Spinal cord (tissue), 10 donors: ENCODE measurements around the gene SCN4A. TPM values are rescaled to one million over a fixed set of nuclear protein-coding genes. Genes with fewer than 3 reads are reported as not detected.

Experiments
- DNase-seq, 6 donors: peaks; one replicate each; pipeline versions ENCODE4 v3.0.0 to v3.0.0-alpha.2; 2013 to 2015; ENCODE audit warnings: low spot score in 6 of 6, low read depth in 4 of 6
- H3K27ac ChIP-seq: one replicate; pipeline ENCODE4 v1.5.1; 2013; ENCODE audit warnings: low read depth, low read length, control low read depth
- H3K27me3 ChIP-seq: one replicate; pipeline ENCODE4 v1.6.1; 2013; ENCODE audit warnings: low read length; ENCODE audit not compliant: control insufficient read depth, insufficient read depth
- H3K36me3 ChIP-seq: one replicate; pipeline ENCODE4 v1.6.1; 2013; ENCODE audit warnings: low read length; ENCODE audit not compliant: control insufficient read depth, insufficient read depth
- H3K4me1 ChIP-seq: one replicate; pipeline ENCODE4 v1.6.1; 2013; ENCODE audit warnings: low read length; ENCODE audit not compliant: control insufficient read depth, insufficient read depth
- H3K4me3 ChIP-seq: one replicate; pipeline ENCODE4 v1.5.1; 2013; ENCODE audit warnings: low read depth, low read length, control low read depth
- H3K9me3 ChIP-seq: one replicate; pipeline ENCODE4 v1.6.1; 2013; ENCODE audit warnings: low read length; ENCODE audit not compliant: control insufficient read depth, insufficient read depth
- WGBS: methylation state at CpG from one replicate; pipeline ENCODE4 v1.1.5; 2013; ENCODE audit warnings: missing lambda C conversion rate; ENCODE audit not compliant: insufficient coverage; 5-methylcytosine and 5-hydroxymethylcytosine counted together
- polyA plus RNA-seq, 2 donors: library from polyadenylated mRNA; unstranded; fragments of 120-200 nt; gene quantifications; one replicate each; pipeline ENCODE4 v1.2.1, GENCODE V29; 2013; ENCODE audit not compliant: insufficient read length in 2 of 2
- total RNA-seq, 2 donors: library from RNA; depleted of rRNA in 1 of 2; stranded (reverse); fragments of 120-200 nt in 1 of 2; fragments of >200 nt in 1 of 2; gene quantifications; one replicate each; pipeline versions ENCODE4 v1.2.3 to v1.2.4, GENCODE V29; 2013 to 2014
- donor health status: healthy.

The SCN4A gene
- total and polyA plus RNA-seq, 4 donors: 0.14 to 0.28 (median 0.18) TPM

- 90% methylated on average over 17 of the region's 22 CpGs for WGBS
- Histone ChIP-seq H3K9me3 (no peaks in the 10 kb centered on the region), H3K4me3 (no peak overlapping the region), H3K27ac (no peak overlapping the region), H3K36me3 (peaks cover 9% of the 10 kb centered on the region), H3K27me3 (no peaks in the 10 kb centered on the region), H3K4me1 (peaks cover 45% of the 10 kb centered on the region)
- no peak for DNase-seq
These were observed 30.2 kb upstream of the SCN4A start for GRCh38 chr17:64002658-64003525.

GRCh38 chr17:64001763-64002529 is 29.2 kb upstream of the SCN4A start:
- 76% methylated on average over 5 of the region's 14 CpGs for WGBS

DNA sequence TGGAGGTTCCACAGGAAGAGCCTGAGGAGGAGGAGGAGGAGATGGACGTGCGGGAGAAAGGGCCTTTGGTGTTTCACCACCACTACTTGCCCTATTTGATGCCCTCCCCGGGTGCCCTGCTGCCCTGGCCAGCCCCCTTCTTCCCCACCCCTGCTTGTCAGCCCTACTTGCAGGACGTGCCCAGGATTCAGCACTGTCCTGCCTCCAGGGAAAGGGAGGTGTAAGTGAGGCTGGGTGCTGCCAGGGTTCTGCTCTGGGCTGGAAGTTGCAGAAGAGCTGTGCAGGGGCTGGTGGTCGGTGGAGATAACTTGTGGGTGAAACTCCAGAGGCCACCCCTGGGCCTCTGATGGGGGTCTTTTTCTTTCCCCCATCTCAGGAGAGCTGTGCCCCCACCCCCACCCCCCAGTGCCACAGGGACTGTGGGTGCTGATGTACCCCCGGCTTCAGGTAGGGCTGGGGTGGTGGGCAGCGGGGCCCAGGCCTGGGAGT is 28.4 kb upstream of the SCN4A start:
- Histone ChIP-seq H3K9me3 (no peaks in the 10 kb centered on the region), H3K4me1 (peaks cover 38% of the 10 kb centered on the region), H3K27ac (no peak overlapping the region), H3K36me3 (peaks cover 9% of the 10 kb centered on the region), H3K4me3 (no peak overlapping the region), H3K27me3 (peaks cover 3% of the 10 kb centered on the region)
- WGBS: no CpG with 5 or more reads among the region's 7 CpGs
- DNase-seq: no peak

More at GRCh38 chr17:64001763-64002529, 29.2 kb upstream of the SCN4A start:
- no peak overlapping the region for H3K4me3 ChIP-seq
- peaks cover 45% of the 10 kb centered on the region for H3K4me1 ChIP-seq
- peaks cover 3% of the 10 kb centered on the region for H3K27me3 ChIP-seq
- H3K27ac ChIP-seq: no peak overlapping the region
- no peak for DNase-seq
- peaks cover 9% of the 10 kb centered on the region for H3K36me3 ChIP-seq
- H3K9me3 ChIP-seq: no peaks in the 10 kb centered on the region

DNA sequence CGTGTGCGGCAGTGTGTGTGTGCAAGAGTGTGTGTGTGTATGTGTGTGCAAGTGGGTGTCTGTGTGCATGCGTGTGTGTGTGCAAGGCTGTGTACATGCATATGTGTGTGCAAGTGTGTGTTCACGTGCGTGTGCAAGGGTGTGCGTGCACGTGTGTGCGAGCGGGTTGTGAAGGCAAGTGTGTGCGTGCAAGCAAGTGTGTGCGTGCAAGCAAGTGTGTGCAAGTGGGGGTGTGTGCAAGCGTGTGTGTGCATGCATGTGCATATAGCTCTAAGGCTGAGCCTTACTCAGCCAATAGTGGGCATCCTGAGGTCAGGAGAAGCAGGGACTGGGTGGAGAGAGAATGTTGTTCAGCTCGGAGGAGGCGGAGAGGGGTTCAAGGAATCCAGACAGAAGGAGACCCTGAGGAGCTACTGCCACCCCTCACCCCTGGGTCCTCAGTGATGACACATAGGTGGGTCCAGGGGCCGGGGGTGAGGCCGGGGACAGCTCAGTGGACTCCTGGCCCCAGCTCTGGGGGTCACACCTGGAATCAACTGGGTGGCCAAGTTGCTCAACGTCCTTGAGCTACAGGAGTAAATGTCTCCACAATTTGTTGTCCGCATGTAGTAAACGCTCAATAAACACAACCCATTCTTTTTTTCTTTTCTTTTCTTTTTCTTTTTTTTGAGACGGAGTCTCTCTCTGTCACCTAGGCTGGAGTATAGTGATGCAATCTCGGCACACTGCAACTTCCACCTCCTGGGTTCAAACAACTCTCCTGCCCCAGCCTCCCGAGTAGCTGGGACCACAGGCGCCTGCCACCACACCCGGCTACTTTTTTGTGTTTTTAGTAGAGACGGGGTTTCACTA is 27.2 kb upstream of the SCN4A start:
- 93% methylated on average over 21 of the region's 25 CpGs for WGBS

GRCh38 chr17:63998721-63999679 is 26.3 kb upstream of the SCN4A start:
- Histone ChIP-seq H3K4me1 (peaks cover 31% of the 10 kb centered on the region), H3K36me3 (peaks cover 9% of the 10 kb centered on the region), H3K27me3 (peaks cover 3% of the 10 kb centered on the region), H3K27ac (no peak overlapping the region), H3K9me3 (no peaks in the 10 kb centered on the region), H3K4me3 (peak overlapping the region; percentile 67)
- 20% methylated on average over 30 of the region's 33 CpGs for WGBS
- peak in 1 of 6 donors; percentile 38 for DNase-seq

More for the DNA sequence above, 27.2 kb upstream of the SCN4A start:
- no peak for DNase-seq
- peaks cover 31% of the 10 kb centered on the region for H3K4me1 ChIP-seq
- H3K9me3 ChIP-seq: no peaks in the 10 kb centered on the region
- no peak overlapping the region for H3K27ac ChIP-seq
- peaks cover 3% of the 10 kb centered on the region for H3K27me3 ChIP-seq
- H3K36me3 ChIP-seq: peaks cover 9% of the 10 kb centered on the region
- no peak overlapping the region for H3K4me3 ChIP-seq

GRCh38 chr17:63998050-63998720 is 25.5 kb upstream of the SCN4A start, which contains the start of gene PRR29:
Gene PRR29, plus strand, starts transcription at chr17:63998351. Its CDS starts 14 bp downstream, at chr17:63998365.
- H3K27ac ChIP-seq: no peak within 1 kb of the TSS
- peaks cover 9% of the 10 kb centered on the region for H3K36me3 ChIP-seq
- DNase-seq: peak; percentile 54 to 95 (median 68)
- peaks cover 31% of the 10 kb centered on the region for H3K4me1 ChIP-seq
- H3K27me3 ChIP-seq: peaks cover 6% of the 10 kb centered on the region
- peak within 1 kb of the TSS; percentile 67 for H3K4me3 ChIP-seq
- WGBS: 0% methylated on average over 41 of the region's 43 CpGs
- no peaks in the 10 kb centered on the region for H3K9me3 ChIP-seq

DNA sequence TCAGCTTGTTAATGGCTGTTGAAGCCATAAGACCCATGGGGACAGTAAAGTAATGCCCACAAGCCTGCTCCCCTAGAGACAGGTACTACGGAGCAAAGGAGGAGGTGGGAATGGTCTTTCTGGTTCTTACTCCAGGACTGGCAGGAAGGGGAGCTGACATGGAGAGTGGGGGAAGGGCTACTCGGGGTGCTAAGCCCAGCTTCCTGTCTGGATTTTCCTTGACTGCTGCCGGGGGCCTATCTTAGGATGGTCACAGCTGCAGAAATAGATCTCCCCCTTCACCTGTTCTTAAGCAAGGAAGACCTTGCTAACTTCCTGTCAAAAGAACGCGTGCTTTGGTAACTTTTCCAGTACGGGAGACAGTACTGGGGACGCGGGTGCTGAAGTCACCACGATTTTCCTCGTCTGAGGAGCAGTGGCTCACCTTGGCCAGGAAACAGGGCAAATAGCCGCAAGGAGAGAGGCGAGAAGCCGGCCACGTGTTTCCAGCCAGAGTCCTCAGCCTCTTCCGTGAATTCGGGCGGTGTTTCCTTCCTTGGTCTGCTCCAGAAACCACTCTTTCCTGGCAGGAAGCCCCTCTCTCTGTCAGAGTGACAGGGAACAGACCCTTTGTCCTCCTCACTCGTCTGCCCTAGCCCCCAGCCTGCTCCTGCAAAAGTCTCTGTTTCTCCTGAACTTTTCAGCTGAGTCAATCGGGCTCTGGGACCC is 24.8 kb upstream of the SCN4A start:
- Histone ChIP-seq H3K27me3 (peaks cover 7% of the 10 kb centered on the region), H3K4me3 (peak overlapping the region; percentile 67), H3K9me3 (no peaks in the 10 kb centered on the region), H3K36me3 (peaks cover 9% of the 10 kb centered on the region), H3K4me1 (peaks cover 31% of the 10 kb centered on the region), H3K27ac (no peak overlapping the region)
- WGBS: 18% methylated on average over 19 of the region's 19 CpGs
- DNase-seq: no peak
